Measurements from ENCODE around the gene ACSM3. TPM values are rescaled to one million over a fixed set of nuclear protein-coding genes. Genes with fewer than 3 reads are reported as not detected.

ACSM3 gene

DNA sequence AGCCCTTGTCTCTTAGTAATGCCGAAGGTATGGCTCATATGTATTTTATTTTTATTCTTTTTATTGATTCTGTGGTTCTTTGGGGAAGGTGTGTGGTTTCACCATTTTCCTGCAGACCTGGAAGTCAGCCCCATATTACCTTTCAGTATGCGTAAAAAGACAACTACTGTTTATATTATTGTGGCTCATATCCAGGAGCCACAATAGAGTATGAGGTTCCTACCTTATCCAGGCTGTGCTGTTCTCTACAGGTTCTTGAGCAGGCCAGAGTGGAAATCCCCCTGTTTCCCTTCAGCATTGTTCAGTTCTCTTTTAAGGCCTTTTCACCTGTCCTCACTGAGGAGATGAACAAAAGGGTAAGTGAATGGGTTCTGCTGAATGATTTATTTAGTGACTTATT is 75.7 kb downstream of the ACSM3 start:
- Histone ChIP-seq H3K4me2 (ENCODE audit: low read length) (no peak overlapping the region), H3K4me3 (ENCODE audit: low read length) (no peak overlapping the region), H3K27me3 (ENCODE audit: control insufficient read depth, insufficient read depth, low read length) (no peaks in the 10 kb centered on the region), H3K9ac (ENCODE audit: low read depth, low read length) (no peak overlapping the region), H3K9me3 (replicated peaks; ENCODE audit: low read length) (no peaks in the 10 kb centered on the region), H3K36me3 (ENCODE audit: insufficient read depth, low read length) (peaks cover 20% of the 10 kb centered on the region), H3K4me1 (ENCODE audit: control insufficient read depth, insufficient read depth, low read length) (no peaks in the 10 kb centered on the region)

DNA sequence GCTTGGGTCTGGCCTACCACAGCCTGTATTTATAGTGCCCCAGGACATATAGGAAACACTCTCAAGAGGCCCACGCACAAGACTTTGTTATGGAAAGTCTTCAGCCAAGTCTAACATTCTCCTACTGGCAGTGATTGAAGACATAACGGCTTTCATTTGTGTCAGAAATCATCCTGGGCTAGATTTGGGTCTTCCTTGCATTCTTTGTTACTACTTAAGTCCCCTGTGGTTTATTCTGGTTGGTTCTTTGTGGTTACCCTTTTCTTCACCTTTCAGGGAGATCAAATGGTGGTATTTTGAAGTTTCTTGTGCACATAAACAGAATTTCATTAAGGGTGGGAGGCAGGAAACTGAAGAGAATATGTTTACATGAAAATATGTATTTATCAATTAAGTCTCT is 80.2 kb downstream of the ACSM3 start:
- H3K4me1 ChIP-seq (ENCODE audit: control insufficient read depth, insufficient read depth, low read length): no peaks in the 10 kb centered on the region
- H3K4me2 ChIP-seq (ENCODE audit: low read length): no peak overlapping the region
- no peak overlapping the region for H3K4me3 ChIP-seq (ENCODE audit: low read length)
- peaks cover 18% of the 10 kb centered on the region for H3K36me3 ChIP-seq (ENCODE audit: insufficient read depth, low read length)
- H3K9me3 ChIP-seq (replicated peaks; ENCODE audit: low read length): no peaks in the 10 kb centered on the region
- H3K9ac ChIP-seq (ENCODE audit: low read depth, low read length): no peak overlapping the region
- H3K27me3 ChIP-seq (ENCODE audit: control insufficient read depth, insufficient read depth, low read length): no peaks in the 10 kb centered on the region

DNA sequence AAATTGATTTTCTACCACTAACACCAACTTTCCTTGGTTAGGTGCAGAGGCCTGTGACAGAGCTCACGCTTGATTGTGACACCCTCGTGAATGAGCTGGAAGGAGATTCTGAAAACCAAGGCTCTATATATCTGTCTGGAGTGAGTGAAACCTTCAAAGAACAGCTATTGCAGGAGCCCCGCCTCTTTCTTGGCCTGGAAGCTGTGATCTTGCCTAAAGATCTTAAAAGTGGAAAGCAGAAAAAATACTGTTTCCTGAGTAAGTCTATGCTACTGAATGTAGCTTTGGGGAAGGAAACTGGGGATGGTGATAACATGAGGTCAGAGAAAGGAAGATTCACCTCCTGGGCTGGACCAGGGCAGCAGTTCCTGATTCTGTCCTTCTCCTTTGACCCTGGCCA is 80.8 kb downstream of the ACSM3 start:
- Histone ChIP-seq H3K4me2 (ENCODE audit: low read length) (no peak overlapping the region), H3K4me1 (ENCODE audit: control insufficient read depth, insufficient read depth, low read length) (peaks cover 1% of the 10 kb centered on the region), H3K27me3 (ENCODE audit: control insufficient read depth, insufficient read depth, low read length) (no peaks in the 10 kb centered on the region), H3K9me3 (replicated peaks; ENCODE audit: low read length) (no peaks in the 10 kb centered on the region), H3K4me3 (ENCODE audit: low read length) (no peak overlapping the region), H3K36me3 (ENCODE audit: insufficient read depth, low read length) (peaks cover 18% of the 10 kb centered on the region), H3K9ac (ENCODE audit: low read depth, low read length) (no peak overlapping the region)

DNA sequence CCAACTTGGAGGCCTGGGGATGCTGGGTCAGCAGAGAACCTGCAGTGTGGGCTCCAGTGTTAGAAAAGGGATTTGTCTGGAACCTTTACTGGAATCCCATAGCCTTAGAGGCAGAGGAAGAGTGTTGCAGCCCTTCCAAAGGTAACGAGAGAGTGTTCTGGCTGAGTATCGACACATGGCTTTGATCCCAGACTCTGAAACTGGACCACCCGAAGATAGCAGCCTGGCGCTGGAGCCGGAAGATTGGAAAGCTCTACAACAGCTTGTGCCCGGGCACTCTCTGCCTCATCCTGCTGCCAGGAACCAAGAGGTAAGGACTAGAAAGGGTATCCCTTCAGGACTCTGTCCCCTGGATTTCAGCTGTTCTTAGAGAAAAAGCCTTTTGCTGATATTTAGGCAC is 82.2 kb downstream of the ACSM3 start:
- Histone ChIP-seq H3K4me2 (ENCODE audit: low read length) (no peak overlapping the region), H3K4me1 (ENCODE audit: control insufficient read depth, insufficient read depth, low read length) (peaks cover 15% of the 10 kb centered on the region), H3K27me3 (ENCODE audit: control insufficient read depth, insufficient read depth, low read length) (no peaks in the 10 kb centered on the region), H3K9ac (ENCODE audit: low read depth, low read length) (no peak overlapping the region), H3K4me3 (ENCODE audit: low read length) (no peak overlapping the region), H3K9me3 (replicated peaks; ENCODE audit: low read length) (no peaks in the 10 kb centered on the region), H3K36me3 (ENCODE audit: insufficient read depth, low read length) (peaks cover 25% of the 10 kb centered on the region)

DNA sequence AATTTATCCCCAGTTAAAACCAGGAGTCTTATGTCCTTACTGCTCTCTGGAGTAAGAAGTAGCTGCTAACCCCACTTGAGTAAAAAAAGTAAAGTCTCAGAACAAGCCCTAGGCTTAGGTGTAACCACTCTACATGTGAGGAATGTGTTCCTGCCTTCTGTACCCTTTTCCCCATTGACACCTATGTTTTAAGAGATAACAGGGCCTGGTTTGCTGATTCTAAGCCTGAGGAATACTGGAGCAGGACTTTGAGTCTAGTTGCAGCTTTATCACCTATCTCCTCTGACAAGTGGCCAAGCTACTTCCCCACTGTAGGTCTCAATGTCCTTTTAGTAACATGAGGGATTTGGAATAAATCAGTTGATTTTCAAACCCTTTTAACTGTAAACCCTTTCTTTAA is 82.7 kb downstream of the ACSM3 start:
- peaks cover 25% of the 10 kb centered on the region for H3K36me3 ChIP-seq (ENCODE audit: insufficient read depth, low read length)
- H3K4me1 ChIP-seq (ENCODE audit: control insufficient read depth, insufficient read depth, low read length): peaks cover 20% of the 10 kb centered on the region
- H3K9me3 ChIP-seq (replicated peaks; ENCODE audit: low read length): no peaks in the 10 kb centered on the region
- no peak overlapping the region for H3K4me3 ChIP-seq (ENCODE audit: low read length)
- no peak overlapping the region for H3K4me2 ChIP-seq (ENCODE audit: low read length)
- H3K27me3 ChIP-seq (ENCODE audit: control insufficient read depth, insufficient read depth, low read length): no peaks in the 10 kb centered on the region
- no peak overlapping the region for H3K9ac ChIP-seq (ENCODE audit: low read depth, low read length)

Small RNA genes within 50 kb of the gene (small RNA-seq; reads per million reads assigned to genes)
- gene RF00618 (not detected), gene RNU6-944P (not detected)
